SU-DHL-6 (cell line): ENCODE data around the gene ZNF26.

ENCODE experiments used
- H2AFZ ChIP-seq: fragments of 200-600 bp; sonication (generic); 2 replicates; pipeline ENCODE4 v1.6.1; 2014; ENCODE audit warnings: low read depth, mild to moderate bottlenecking, moderate library complexity, mixed read lengths, antibody characterized with exemption, low read length; ENCODE audit not compliant: severe bottlenecking
- H3F3A ChIP-seq: fragments of 200-600 bp; shearing (Covaris generic); 2 replicates; pipeline ENCODE4 v1.6.0; 2016; ENCODE audit warnings: antibody characterized with exemption, mild to moderate bottlenecking; ENCODE audit not compliant: insufficient read depth
- H3K27ac ChIP-seq: fragments of 200-600 bp; sonication (generic); 2 replicates; pipeline ENCODE4 v1.5.1; 2016; ENCODE audit warnings: low read depth, mild to moderate bottlenecking, low read length, moderate library complexity, mixed read lengths
- H3K27me3 ChIP-seq: fragments of 200-600 bp; sonication (generic), shearing (Covaris generic); 2 replicates; pipeline ENCODE4 v1.6.0; 2014; ENCODE audit warnings: mild to moderate bottlenecking, low read length
- H3K36me3 ChIP-seq: fragments of 200-600 bp; sonication (generic); 2 replicates; pipeline ENCODE4 v1.6.1; 2014; ENCODE audit warnings: mild to moderate bottlenecking, low read length, mixed read lengths
- H3K4me2 ChIP-seq: fragments of 300-600, 200-600 bp; shearing (Covaris generic), sonication (generic); 2 replicates; pipeline ENCODE4 v1.6.0; 2014; ENCODE audit warnings: low read length, low read depth, mild to moderate bottlenecking; ENCODE audit not compliant: poor library complexity, severe bottlenecking
- H3K4me3 ChIP-seq: fragments of 200-600 bp; sonication (generic); 2 replicates; pipeline ENCODE4 v1.5.1; 2014; ENCODE audit warnings: antibody characterized with exemption, low read length, mild to moderate bottlenecking, mixed read lengths; ENCODE audit not compliant: insufficient read depth, poor library complexity, severe bottlenecking
- H3K79me2 ChIP-seq: fragments of 200-600 bp; sonication (generic); 2 replicates; pipeline ENCODE4 v1.6.1; 2014; ENCODE audit warnings: mild to moderate bottlenecking, low read length, moderate library complexity; ENCODE audit not compliant: insufficient read depth
- H3K9ac ChIP-seq: fragments of 200-600 bp; sonication (generic); 2 replicates; pipeline ENCODE4 v1.7.0; 2014; ENCODE audit warnings: mild to moderate bottlenecking, low read length
- H3K9me2 ChIP-seq: fragments of 200-600 bp; sonication (generic); replicated peaks from 2 replicates; pipeline ENCODE4 v1.6.1; 2014; ENCODE audit warnings: low read length; ENCODE audit not compliant: insufficient read depth
- H3K9me3 ChIP-seq: fragments of 200-600 bp; sonication (generic); 2 replicates; pipeline ENCODE4 v1.6.1; 2014; ENCODE audit warnings: low read length, mixed read lengths; ENCODE audit not compliant: insufficient read depth
- H4K20me1 ChIP-seq: fragments of 200-600 bp; sonication (generic); 2 replicates; pipeline ENCODE4 v1.6.1; 2014; ENCODE audit warnings: low read depth, mild to moderate bottlenecking, antibody characterized with exemption, low read length, moderate library complexity, mixed read lengths
- EZH2phosphoT487 ChIP-seq: fragments of 200-600 bp; sonication (generic), shearing (Covaris generic); conservative IDR thresholded peaks from 2 replicates; pipeline ENCODE4 v1.6.1; 2018; ENCODE audit warnings: mild to moderate bottlenecking, antibody characterized with exemption, low read length, moderate library complexity, mixed read lengths
- TF ChIP-seq, protein P1 (sequence below): fragments of 200-600 bp; sonication (generic); IDR thresholded peaks from one replicate; pipeline ENCODE4 v1.5.1; 2017; ENCODE audit warnings: antibody characterized with exemption, mild to moderate bottlenecking, low read length, moderate library complexity; ENCODE audit not compliant: insufficient read depth, poor library complexity, severe bottlenecking

Gene ZNF26

DNA sequence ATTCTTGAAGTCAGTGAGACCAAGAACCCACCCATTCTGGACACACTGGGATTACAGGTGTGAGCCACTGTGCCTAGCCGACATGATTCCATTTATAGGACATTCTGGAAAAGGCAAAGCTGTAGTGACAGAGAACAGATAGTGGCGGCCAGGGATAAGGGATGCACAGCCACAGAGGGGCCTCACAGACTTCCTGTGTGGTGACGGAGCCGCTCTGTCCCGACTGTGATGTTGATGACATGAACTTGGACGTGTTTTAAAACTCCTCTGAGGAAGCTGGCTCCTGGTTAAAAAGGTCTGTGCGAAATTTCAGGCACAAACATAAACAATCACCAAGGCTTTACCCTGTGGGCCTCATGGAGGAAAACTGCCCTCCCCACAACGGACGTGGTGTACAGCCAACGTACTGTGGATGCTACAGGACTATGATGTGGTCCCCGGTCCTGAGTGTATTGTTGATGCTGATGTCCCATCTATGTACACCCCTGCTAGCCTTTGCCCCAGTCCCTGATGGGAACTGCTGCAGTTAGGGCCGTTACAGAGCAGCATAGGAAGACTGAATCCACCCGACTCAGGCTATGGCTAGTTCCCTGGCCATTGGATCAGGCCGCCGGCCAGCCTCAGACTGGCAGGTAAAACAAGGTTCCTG lies 46.0 kb upstream of the ZNF26 start:
- Histone ChIP-seq H2AFZ (no peak overlapping the region), H3K4me3 (no peak overlapping the region), H3K9ac (no peak overlapping the region), H3K9me2 (no peaks in the 10 kb centered on the region), H3K27ac (no peak overlapping the region), H3K79me2 (no peaks in the 10 kb centered on the region), H3K9me3 (peaks cover 10% of the 10 kb centered on the region; the same call in 1 of the 2 replicates), H3F3A (no peaks in the 10 kb centered on the region), H3K4me2 (no peak overlapping the region), H4K20me1 (no peaks in the 10 kb centered on the region), H3K36me3 (peaks cover 21% of the 10 kb centered on the region), H3K27me3 (no peaks in the 10 kb centered on the region)
- TF ChIP-seq EZH2phosphoT487, result no peak
- TF ChIP-seq, protein P1, sequence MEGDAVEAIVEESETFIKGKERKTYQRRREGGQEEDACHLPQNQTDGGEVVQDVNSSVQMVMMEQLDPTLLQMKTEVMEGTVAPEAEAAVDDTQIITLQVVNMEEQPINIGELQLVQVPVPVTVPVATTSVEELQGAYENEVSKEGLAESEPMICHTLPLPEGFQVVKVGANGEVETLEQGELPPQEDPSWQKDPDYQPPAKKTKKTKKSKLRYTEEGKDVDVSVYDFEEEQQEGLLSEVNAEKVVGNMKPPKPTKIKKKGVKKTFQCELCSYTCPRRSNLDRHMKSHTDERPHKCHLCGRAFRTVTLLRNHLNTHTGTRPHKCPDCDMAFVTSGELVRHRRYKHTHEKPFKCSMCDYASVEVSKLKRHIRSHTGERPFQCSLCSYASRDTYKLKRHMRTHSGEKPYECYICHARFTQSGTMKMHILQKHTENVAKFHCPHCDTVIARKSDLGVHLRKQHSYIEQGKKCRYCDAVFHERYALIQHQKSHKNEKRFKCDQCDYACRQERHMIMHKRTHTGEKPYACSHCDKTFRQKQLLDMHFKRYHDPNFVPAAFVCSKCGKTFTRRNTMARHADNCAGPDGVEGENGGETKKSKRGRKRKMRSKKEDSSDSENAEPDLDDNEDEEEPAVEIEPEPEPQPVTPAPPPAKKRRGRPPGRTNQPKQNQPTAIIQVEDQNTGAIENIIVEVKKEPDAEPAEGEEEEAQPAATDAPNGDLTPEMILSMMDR, result no peak

DNA sequence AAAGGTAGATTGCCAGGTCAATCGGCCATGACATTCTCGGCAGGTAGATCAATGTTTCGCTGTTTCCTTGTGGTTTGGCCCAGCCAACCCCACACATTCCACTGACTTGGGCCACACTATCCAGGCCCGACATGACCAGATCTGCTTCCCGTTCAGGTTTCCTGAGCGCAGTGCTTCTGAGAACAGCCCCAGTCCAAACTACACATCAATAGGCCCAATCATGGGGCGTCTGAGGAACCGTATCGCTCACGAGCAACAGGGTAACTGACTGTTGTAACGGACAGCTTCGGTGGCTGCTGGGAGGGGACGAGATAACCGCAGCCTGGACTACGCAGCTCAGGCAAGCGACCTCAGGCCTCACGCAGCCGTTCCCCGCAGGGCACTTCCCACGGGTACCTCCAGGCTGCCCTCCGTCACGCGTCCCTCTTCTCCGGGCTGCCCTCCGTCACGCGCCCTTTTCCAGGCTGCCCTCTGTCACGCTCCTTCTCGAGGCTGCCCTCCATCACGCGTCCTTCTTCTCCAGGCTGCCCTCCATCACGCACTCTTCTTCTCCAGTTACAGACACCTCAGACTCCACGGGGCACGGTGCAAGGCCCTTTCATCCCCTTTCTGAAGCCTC lies 44.7 kb upstream of the ZNF26 start:
- no peaks in the 10 kb centered on the region for H3K9me2 ChIP-seq
- H4K20me1 ChIP-seq, result no peaks in the 10 kb centered on the region
- peaks cover 7% of the 10 kb centered on the region; the same call in 1 of the 2 replicates for H3K9me3 ChIP-seq
- H3K79me2 ChIP-seq, result no peaks in the 10 kb centered on the region
- H3K4me2 ChIP-seq, result no peak overlapping the region
- H3K9ac ChIP-seq, result no peak overlapping the region
- H3K4me3 ChIP-seq, result no peak overlapping the region
- H3F3A ChIP-seq, result no peaks in the 10 kb centered on the region
- H3K27ac ChIP-seq, result no peak overlapping the region
- H3K36me3 ChIP-seq, result peaks cover 20% of the 10 kb centered on the region
- no peaks in the 10 kb centered on the region for H3K27me3 ChIP-seq
- no peak for TF ChIP-seq EZH2phosphoT487
- TF ChIP-seq, protein P1, result no peak
- no peak overlapping the region for H2AFZ ChIP-seq

DNA sequence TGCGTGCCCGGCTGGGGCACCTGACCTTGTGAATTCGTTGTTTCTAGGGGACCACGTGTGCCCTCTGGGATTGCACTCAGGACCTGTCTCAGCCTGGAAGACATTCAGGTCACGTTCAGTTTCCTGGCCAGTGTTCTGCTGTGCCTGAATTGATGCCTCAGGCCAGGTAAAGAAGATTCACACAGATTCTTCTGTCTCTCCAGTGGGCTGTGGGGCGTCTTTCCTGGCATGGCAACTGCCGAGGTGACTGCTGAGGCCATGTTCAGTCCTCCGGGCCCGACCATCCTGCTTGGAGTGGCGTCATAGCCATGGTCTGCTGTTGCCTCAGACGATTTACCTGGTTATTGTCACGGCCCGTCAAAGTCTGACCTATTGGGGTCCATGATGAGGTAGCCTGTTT lies 43.6 kb upstream of the ZNF26 start:
- H2AFZ ChIP-seq, result no peak overlapping the region

More for the DNA sequence above, 43.6 kb upstream of the ZNF26 start:
- Histone ChIP-seq H3K9me2 (no peaks in the 10 kb centered on the region), H3K36me3 (peaks cover 18% of the 10 kb centered on the region), H4K20me1 (no peaks in the 10 kb centered on the region), H3K9me3 (peaks cover 5% of the 10 kb centered on the region; the same call in 1 of the 2 replicates), H3F3A (no peaks in the 10 kb centered on the region), H3K27me3 (no peaks in the 10 kb centered on the region), H3K4me2 (no peak overlapping the region), H3K9ac (no peak overlapping the region), H3K27ac (no peak overlapping the region), H3K4me3 (no peak overlapping the region), H3K79me2 (no peaks in the 10 kb centered on the region)
- TF ChIP-seq, protein P1, result no peak
- no peak for TF ChIP-seq EZH2phosphoT487
